Measurements from ENCODE around the gene NCOA1.

The NCOA1 gene

GRCh38 chr2:24809316-24810007, 318.4 kb downstream of the NCOA1 start:
- DNase-seq = peak; percentile 12

- DNase-seq = no peak
Measured at GRCh38 chr2:24813691-24814137, 322.7 kb downstream of the NCOA1 start.

- DNase-seq = no peak
Measured at GRCh38 chr2:24814516-24814915, 323.5 kb downstream of the NCOA1 start.

GRCh38 chr2:24815171-24815570, 324.1 kb downstream of the NCOA1 start:
- no peak for DNase-seq

- no peak for DNase-seq
Measured at GRCh38 chr2:24816404-24816803, 325.4 kb downstream of the NCOA1 start.

GRCh38 chr2:24816884-24817283, 325.8 kb downstream of the NCOA1 start:
- DNase-seq = no peak

GRCh38 chr2:24818721-24819167, 327.7 kb downstream of the NCOA1 start:
- DNase-seq = no peak

GRCh38 chr2:24819442-24820174, 328.6 kb downstream of the NCOA1 start:
- DNase-seq = no peak

GRCh38 chr2:24820175-24820513, 329.1 kb downstream of the NCOA1 start:
- no peak for DNase-seq

Measured in NCI-H69 (cell line).